ENCODE data around the gene DDX60.
"Not testable (repeated sequence)": the region's sequence is repeated elsewhere in the genome, so short reads cannot be mapped to it uniquely, and the experiment has no call there.

GRCh38 chr4:168303430-168303829, 15.1 kb downstream of the DDX60 start:
- not testable (repeated sequence) for TF ChIP-seq CTCF, POLR2A (IDR thresholded peaks at IDR 0.05)
